ENCODE results near the gene FAHD1. TPM values are rescaled to one million over a fixed set of nuclear protein-coding genes. Genes with fewer than 3 reads are reported as not detected.
"Not testable (repeated sequence)": the region's sequence is repeated elsewhere in the genome, so short reads cannot be mapped to it uniquely, and the experiment has no call there.

Gene FAHD1
- total RNA-seq, 1 donor from 2014 or later, result 26.5 TPM

DNA sequence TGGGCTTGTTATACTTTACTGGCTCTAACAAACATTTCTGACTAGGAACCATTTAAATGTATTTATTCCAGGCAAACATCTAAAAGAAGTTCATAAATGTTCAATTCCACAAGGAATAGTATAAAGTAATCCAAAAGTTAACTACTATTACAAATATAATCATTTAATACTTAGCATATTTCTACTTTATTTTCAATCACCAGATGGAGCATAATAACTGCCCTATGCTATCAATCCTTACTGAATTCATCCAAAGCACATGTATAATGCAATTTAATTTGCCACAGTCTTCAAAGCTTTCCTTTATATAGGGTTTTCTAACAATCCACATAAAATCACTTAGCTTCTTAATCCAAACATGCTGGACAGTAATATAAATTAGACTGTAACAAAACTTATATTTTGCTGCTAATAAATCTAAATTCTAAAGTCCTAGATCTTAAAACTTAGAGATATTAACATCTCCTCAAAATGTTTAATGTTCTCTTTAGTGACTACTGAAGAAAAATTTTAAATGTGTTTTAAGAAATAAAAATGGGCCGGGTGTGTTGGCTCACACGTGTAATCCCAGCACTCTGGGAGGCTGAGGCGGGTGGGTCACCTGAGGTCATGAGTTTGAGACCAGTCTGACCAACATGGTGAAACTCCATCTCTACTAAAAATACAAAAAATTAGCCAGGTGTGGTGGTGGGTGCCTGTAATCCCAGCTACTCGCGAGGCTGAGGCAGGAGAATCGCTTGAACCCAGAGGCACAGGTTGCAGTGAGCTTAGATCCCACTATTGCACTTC, 39.1 kb downstream of the FAHD1 start:
- DNase-seq, result no peak
- Mint-ChIP-seq H3K4me1 (ENCODE audit: low read depth, unreplicated experiment) (no peaks in the 10 kb centered on the region), H3K27me3 (ENCODE audit: unreplicated experiment) (no peaks in the 10 kb centered on the region), H3K27ac (ENCODE audit: unreplicated experiment) (no peak overlapping the region), H3K36me3 (ENCODE audit: unreplicated experiment) (no peaks in the 10 kb centered on the region), H3K9me3 (ENCODE audit: unreplicated experiment) (no peaks in the 10 kb centered on the region), H3K4me3 (ENCODE audit: unreplicated experiment) (no peak overlapping the region)
- TF ChIP-seq, protein P1, sequence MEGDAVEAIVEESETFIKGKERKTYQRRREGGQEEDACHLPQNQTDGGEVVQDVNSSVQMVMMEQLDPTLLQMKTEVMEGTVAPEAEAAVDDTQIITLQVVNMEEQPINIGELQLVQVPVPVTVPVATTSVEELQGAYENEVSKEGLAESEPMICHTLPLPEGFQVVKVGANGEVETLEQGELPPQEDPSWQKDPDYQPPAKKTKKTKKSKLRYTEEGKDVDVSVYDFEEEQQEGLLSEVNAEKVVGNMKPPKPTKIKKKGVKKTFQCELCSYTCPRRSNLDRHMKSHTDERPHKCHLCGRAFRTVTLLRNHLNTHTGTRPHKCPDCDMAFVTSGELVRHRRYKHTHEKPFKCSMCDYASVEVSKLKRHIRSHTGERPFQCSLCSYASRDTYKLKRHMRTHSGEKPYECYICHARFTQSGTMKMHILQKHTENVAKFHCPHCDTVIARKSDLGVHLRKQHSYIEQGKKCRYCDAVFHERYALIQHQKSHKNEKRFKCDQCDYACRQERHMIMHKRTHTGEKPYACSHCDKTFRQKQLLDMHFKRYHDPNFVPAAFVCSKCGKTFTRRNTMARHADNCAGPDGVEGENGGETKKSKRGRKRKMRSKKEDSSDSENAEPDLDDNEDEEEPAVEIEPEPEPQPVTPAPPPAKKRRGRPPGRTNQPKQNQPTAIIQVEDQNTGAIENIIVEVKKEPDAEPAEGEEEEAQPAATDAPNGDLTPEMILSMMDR (IDR thresholded peaks at IDR 0.05; ENCODE audit: partially characterized antibody, unreplicated experiment), result no peak

DNA sequence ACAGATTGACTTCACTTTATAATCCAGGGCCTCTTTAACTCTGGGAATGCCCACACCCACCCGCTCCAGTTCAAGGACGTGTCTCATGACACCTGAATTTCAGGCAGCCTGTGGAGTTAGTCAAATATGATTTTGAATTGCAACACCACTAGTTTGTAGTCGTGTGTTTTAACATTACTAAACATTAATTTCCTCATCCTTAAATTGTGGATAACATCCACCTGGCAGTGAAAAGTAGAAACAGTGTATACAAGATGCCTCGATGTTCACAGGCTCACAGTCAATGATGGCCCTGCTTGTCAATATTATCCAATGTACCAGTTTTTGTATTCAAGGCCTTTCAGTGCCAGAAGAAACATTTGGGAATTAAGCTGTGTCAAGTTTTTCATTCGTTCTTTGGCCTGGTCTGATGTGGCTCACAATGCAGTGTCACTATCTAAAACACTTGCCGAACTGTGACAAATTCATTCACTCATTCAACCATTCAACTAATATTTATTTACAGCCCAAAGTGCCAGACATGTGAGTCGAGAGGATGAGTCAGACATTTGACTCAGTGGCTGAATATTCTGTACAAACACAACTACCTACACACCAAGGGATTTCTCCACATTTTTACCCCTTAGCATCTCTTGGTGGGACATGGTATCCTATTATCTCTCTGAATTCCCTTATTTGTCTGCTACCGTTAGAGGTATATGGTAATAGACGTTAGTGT, 43.5 kb downstream of the FAHD1 start:
- Mint-ChIP-seq H3K9me3 (ENCODE audit: unreplicated experiment) (no peaks in the 10 kb centered on the region), H3K4me1 (ENCODE audit: low read depth, unreplicated experiment) (peaks cover 8% of the 10 kb centered on the region), H3K27ac (ENCODE audit: unreplicated experiment) (no peak overlapping the region), H3K36me3 (ENCODE audit: unreplicated experiment) (no peaks in the 10 kb centered on the region), H3K27me3 (ENCODE audit: unreplicated experiment) (peaks cover 2% of the 10 kb centered on the region), H3K4me3 (ENCODE audit: unreplicated experiment) (no peak overlapping the region)
- TF ChIP-seq, protein P1 (IDR thresholded peaks at IDR 0.05; ENCODE audit: partially characterized antibody, unreplicated experiment), result no peak
- no peak for DNase-seq

GRCh38 chr16:1871974-1872635, 45.1 kb downstream of the FAHD1 start, which contains the start of gene MEIOB:
MEIOB (minus strand) TSS chr16:1872164; CDS start chr16:1868175, 3,989 bp downstream.
- no peak within 1 kb of the TSS for H3K27ac Mint-ChIP-seq (ENCODE audit: unreplicated experiment)
- TF ChIP-seq, protein P1 (IDR thresholded peaks at IDR 0.05; ENCODE audit: partially characterized antibody, unreplicated experiment), result no peak
- peak; percentile 72 for DNase-seq
- no peaks in the 10 kb centered on the region for H3K36me3 Mint-ChIP-seq (ENCODE audit: unreplicated experiment)
- peaks cover 2% of the 10 kb centered on the region for H3K27me3 Mint-ChIP-seq (ENCODE audit: unreplicated experiment)
- peaks cover 10% of the 10 kb centered on the region for H3K4me1 Mint-ChIP-seq (ENCODE audit: low read depth, unreplicated experiment)
- no peaks in the 10 kb centered on the region for H3K9me3 Mint-ChIP-seq (ENCODE audit: unreplicated experiment)
- H3K4me3 Mint-ChIP-seq (ENCODE audit: unreplicated experiment), result peak within 1 kb of the TSS; percentile 81

DNA sequence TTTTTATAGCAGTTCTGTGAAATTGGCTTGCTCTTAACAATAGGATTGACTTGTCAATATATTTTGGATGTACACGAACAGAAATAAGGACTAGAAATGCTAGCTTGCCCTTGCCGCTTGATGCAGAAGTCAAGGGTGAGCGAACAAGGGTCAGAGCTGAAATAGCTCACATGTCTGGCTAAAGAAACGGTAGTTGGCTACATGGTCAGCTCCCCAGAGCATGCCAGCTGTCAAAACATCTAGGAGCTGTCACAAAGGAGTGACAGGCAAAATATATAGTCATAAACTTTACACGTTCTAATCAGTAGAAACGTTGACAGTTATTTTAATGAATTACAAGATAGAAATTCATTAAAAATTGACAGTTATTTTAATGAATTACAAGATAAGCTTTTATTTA, 47.8 kb downstream of the FAHD1 start:
- no peaks in the 10 kb centered on the region for H3K36me3 Mint-ChIP-seq (ENCODE audit: unreplicated experiment)
- H3K4me1 Mint-ChIP-seq (ENCODE audit: low read depth, unreplicated experiment), result peaks cover 14% of the 10 kb centered on the region
- TF ChIP-seq, protein P1 (IDR thresholded peaks at IDR 0.05; ENCODE audit: partially characterized antibody, unreplicated experiment), result no peak
- no peaks in the 10 kb centered on the region for H3K9me3 Mint-ChIP-seq (ENCODE audit: unreplicated experiment)
- peak; percentile 57 for DNase-seq
- peak overlapping the region; percentile 78 for H3K4me3 Mint-ChIP-seq (ENCODE audit: unreplicated experiment)
- H3K27ac Mint-ChIP-seq (ENCODE audit: unreplicated experiment), result peak overlapping the region; percentile 99
- peaks cover 3% of the 10 kb centered on the region for H3K27me3 Mint-ChIP-seq (ENCODE audit: unreplicated experiment)

DNA sequence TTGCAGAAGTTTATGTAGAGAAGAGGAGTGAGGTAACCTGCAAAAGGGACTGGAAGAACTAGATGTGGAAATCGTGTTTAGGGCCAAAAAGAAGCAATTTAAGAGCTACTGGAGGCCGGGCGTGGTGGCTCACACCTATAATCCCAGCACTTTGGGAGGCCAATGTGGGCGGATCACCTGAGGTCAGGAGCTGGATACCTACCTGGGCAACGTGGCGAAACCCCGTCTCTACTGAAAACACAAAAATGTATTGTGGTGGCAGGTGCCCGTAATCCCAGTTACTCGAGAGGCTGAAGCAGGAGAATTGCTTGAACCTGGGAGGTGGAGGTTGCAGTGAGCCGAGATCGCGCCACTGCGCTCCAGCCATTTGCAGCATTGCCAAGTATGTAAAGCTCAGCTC, 49.1 kb downstream of the FAHD1 start:
- not testable (repeated sequence) for DNase-seq; H3K9me3 Mint-ChIP-seq (ENCODE audit: unreplicated experiment); H3K4me3 Mint-ChIP-seq (ENCODE audit: unreplicated experiment); H3K27me3 Mint-ChIP-seq (ENCODE audit: unreplicated experiment); H3K27ac Mint-ChIP-seq (ENCODE audit: unreplicated experiment); H3K36me3 Mint-ChIP-seq (ENCODE audit: unreplicated experiment)
- peaks cover 14% of the 10 kb centered on the region for H3K4me1 Mint-ChIP-seq (ENCODE audit: low read depth, unreplicated experiment)
